HG02885 (cell line): ENCODE data around the gene EXOC1L.
"Not testable (repeated sequence)": the region's sequence is repeated elsewhere in the genome, so short reads cannot be mapped to it uniquely, and the experiment has no call there.

Source experiments
- ATAC-seq: cut with Tn5 transposase; IDR thresholded peaks from one replicate; pipeline ENCODE4 v1.9.1; 2021; ENCODE audit warnings: mild to moderate bottlenecking; ENCODE audit not compliant: unreplicated experiment, poor library complexity

EXOC1L gene

DNA sequence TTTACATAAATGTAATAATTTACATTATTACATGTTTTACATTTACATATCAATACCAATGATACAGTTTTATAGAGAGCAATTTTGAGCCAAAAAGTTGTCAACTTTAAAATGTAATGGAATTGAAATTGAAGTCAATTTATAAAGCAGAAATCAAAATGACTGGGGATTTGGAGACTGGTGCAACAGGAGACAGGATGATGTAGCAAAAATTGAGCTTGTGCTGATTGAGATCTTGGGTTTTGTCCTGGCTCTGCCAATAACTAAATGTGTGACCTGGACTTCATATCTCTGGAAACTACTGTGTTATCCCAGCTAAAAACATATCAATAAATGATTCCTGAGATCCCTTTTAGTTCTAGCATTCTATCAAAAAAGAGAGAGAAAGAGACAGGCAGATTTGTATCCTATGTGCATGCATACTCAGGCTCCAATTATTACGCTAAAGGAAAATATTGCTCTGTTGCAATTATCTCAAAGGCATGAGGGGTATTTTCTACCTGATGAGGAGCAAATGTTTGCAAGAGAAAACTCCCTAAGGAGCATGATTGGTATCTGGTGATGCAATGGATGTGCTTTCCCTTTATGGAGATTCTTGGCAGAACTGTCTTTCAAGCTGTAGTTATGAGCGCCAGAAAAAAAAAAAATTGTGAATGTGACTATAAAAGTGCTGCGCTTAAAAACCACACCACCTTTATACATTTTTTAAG lies 14.7 kb downstream of the EXOC1L start:
- no peak for ATAC-seq

DNA sequence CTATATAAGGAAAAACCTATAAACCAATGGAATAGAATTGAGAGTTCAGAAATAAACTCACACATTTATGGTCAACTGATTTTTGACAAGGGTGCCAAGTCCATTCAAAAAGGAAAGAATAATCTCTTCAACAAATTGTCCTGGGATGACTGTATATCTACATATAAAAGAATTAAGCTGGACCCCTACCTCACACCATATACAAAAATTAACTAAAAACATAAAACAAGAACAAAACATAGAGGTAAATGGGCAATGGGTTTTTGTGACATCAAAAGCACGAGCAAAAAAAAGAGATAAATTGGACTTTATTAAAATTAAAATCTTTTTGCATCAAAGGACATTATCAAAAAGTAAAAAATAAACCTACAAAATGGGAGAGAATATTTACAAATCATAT lies 18.3 kb downstream of the EXOC1L start:
- no peak for ATAC-seq

DNA sequence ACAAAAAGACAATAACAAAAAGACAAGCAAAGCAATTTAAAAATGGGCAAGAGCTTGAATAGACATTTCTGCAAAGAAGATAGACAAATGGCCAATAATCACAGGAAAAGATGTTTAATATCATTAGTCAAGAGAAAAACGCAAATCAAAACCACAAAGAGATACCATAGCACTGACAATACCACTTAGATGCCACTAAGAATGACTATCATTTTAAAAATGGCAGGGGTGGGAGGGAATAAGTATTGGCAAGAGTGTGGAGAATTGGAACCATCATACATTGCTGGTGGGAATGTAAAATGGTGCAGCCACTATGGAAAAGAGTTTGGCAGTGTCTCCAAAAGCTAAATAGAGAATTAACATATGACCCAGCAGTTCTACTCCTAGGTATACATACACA lies 18.8 kb downstream of the EXOC1L start:
- ATAC-seq = no peak

DNA sequence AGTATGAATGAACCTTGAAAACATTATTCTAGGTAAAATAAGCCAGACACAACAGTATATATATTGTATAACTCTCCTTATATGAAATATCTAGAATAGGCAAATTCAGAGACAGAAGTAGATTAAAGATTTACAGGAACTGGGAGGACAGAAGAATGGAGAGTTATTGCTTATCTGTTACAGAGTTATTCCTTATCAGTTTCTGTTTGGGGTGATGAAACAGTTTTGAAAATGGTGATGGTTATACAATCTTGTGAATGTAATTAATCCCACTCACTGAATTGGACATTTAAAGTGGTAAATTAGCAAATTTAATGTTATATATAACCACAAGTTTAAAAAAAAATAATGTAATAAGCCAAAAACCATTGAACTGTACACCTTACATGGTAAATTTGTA lies 19.4 kb downstream of the EXOC1L start:
- no peak for ATAC-seq

DNA sequence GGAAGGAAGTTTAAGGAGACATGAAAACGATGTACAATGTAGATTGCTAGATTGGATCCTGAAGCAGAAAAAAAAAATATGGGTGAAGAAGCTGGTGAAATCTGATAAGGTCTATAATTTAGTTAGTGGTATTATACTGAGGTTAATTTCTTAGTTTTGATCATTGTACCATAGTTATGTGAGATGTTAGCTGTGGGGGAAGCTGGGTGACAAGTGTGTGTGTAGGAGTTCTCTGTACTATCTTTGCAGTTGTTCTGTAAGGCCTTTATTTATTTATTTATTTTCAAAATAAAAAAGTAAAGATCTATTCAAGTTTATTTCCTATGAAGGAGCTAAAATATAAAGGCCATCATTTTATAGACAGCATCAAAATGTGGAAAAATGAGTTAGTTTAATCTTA lies 21.4 kb downstream of the EXOC1L start:
- ATAC-seq = no peak

DNA sequence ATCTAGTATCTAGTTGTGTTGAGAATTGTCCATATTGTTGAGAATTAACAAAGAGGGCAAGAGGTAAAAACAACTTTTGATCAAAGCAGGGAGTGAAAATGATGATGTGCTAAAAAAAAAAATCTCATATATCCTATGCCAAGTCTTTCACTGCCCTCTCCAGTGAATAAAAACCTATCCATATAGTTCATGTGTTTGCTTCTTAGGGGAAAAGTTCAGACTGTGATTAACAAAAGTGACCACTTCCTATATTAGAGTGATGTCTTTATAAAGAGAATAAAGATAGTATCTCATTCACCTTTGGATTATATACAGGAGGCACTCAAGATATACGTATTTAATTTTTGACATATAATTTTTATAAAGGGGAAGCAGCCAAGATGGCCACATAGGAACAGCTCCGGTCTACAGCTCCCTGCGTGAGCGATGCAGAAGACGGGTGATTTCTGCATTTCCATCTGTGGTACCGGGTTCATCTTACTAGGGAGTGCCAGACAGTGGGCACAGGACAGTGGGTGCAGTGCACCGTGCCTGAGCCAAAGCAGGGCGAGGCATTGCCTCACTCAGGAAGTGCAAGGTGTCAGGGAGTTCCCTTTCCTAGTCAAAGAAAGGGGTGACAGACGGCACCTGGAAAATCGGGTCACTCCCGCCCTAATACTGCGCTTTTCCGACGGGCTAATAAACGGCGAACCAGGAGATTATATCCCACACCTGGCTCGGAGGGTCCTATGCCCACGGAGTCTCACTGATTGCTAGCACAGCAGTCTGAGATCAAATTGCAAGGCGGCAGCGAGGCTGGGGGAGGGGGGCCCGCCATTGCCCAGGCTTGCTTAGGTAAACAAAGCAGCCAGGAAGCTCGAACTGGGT lies 22.0 kb downstream of the EXOC1L start:
- ATAC-seq = not testable (repeated sequence)

DNA sequence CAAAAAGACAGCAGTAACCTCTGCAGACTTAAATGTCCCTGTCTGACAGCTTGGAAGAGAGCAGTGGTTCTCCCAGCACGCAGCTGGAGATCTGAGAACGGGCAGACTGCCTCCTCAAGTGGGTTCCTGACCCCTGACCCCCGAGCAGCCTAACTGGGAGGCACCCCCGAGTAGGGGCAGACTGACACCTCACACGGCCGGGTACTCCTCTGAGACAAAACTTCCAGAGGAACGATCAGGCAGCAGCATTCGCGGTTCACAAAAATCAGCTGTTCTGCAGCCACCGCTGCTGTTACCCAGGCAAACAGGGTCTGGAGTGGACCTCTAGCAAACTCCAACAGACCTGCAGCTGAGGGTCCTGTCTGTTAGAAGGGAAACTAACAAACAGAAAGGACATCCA lies 22.7 kb downstream of the EXOC1L start:
- ATAC-seq = not testable (repeated sequence)

DNA sequence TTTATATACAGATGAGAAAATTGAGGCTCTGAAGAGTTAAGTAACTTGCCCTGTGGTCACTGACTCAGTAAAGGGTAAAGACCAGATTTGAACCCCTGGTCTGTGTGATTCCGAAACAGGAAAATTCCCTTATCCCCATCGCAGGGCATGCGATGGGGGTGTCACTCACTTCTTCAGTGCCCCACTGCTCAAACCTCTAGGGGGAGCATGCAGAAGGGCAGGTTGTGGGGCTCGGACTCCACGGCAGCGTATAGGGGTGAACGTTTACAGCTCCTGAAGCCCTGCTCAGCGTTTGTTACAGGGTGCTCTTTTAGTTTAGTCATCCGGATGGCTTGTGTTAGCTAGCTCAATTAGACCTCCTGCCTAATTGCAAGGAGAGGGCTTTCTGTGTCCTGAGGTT lies 30.1 kb downstream of the EXOC1L start:
- no peak for ATAC-seq

DNA sequence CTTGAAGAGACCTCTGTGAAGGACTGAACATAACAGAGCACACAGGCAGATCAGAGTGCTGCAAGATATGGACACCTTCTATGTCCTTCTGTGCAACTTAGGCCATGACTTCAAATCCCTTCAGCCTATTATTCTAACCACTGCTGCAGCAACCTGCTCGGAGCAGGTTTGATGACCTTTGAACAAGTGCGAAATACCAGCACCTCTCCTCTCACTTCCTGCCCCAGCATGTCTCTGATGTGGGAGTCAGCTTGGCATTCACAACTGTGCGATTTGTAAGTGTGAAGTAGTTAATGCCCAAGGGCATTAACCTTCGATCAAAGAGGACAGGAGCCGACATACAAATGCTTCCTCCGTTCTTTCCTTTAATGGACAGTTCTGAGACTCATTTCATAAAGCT lies 32.3 kb downstream of the EXOC1L start:
- no peak for ATAC-seq

DNA sequence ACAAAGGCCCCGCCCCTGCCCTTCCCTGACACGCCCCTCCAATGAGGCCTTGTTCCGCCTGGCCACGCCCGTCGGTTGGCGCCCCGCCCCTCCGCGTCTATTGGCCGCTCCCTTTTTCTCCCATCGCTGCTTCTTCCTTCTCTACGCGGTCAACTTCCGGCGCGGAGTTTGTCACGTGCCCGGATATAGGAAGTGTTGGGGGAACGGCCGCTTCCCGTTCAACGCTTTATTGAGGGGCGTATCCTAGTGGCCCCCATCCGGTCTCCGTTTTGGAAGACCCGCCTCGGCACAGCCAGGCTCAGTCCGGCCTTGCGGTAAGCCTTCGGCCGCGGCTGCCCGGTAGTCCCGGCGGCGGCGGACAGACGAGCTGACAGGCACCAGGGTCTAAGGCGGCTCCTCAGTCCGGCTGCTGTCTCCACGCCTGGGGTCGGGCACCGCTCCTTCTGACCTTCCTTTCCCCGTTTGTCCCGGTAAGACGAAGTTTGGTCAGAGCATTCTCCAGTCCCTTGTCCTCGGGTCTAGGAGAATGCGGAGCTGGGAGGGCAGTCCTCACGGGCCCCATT lies 34.0 kb downstream of the EXOC1L start, which contains the start of gene EXOC1:
TSS of gene EXOC1 (plus strand) at position 165 of the 563 bp plus-strand sequence. CDS start 4,676 bp downstream, outside the sequence.
- ATAC-seq = peak; percentile 98

DNA sequence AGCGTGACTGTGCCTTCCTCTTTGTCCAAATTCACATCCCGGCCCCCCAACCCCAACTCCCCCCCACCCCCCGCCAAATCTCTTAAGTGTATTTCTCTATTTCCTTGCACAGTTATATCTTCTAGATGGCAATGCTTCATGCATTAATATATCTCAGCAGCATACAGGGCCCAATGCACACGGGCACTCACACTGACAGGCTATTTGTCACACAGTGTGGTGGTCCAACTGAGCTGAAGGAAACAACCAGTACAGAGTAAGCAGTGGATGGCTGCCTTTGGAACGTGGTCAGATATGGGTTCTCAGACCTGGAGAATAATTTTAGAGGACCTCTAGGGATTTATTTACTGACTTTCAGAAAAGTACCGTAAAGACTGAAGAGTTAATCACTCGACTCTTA lies 34.5 kb downstream of the EXOC1L start:
- no peak for ATAC-seq

DNA sequence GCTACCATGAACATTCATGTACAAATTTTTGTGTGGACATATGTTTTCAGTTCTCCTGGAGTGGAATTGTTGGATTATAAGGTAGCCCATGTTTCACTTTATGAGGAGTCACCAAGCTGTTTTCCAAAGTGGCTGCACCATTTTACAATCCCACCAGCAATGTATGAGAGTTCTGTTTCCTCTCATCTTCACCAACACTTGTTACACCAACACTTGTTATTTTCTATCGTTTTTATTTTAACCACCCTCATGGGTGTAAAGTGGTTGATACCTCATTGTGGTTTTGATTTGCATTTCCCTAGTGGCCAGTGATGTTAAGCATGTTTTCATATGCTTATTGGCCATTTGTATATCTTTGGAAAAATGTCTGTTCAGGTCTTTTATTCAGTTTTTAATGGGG lies 38.0 kb downstream of the EXOC1L start:
- no peak for ATAC-seq

DNA sequence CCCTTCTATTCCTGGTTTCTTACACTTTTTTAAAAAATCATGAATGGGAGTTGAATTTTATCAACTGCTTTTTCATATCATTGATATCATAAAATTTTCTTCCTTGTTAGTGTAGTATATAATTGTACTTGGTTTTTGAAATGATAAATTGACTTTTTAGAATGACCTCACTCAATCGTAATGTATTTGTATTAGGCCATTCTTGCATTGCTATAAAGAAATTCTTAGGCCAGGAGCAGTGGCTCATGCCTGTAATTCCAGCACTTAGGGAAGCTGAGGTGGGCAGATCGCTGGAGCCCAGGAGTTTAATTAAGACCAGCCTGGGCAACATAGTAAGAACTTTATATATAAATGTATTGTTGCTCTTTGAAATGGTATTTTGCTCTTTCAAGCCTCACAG lies 40.1 kb downstream of the EXOC1L start:
- ATAC-seq = no peak

DNA sequence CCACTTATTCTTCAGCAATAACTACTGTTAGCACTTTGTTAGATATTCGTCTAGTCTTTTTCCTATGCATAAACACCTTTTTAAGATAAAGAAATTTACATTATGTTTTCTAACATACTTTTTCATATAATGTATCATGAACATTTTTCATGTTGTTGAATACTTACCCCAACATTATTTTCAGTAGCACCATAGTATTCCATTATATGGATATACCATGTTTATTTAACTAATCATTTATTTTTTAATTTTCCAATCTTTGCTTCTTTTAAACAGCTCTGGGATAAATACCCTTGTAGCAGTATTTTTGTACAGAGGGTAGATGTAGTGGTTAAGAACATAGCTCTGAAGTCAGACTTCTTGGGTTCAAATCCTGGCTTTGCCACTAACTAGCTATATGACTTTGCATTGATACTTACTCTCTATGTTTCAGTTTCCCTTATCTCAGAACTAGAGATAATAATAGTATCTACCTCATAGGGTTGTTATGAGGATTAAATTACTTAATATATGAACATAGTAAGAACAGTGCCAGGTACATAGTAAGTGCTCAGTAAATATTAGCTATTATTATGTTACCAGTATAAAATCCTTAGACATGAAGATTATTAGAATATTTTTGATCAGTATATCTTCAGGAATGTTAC lies 45.1 kb downstream of the EXOC1L start:
- ATAC-seq = no peak

DNA sequence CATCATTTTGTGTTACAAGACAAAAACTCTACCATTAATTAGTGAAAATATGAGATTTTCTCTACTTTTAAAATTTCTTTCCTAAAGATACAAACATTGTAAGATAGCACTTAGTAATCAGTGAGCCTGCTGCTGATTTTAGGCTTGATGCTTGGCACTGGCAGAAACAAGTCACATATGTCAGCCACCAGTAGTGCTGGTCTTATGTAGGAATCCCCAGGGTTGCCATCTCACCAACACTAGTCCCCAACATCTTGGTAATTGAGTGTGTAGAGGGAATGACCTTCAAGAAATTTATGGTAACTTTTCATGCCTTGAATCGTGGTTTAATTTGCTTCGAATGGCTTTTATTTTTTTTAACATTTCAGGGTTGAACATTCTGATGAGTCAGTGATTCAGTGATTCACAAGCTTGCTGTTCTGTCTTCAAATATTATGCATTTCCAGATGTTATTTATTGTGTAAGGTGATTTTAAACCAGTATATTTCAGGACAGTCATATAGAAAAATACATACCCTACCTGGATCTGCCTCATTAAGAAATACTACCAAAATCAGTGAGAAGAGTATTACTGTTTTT lies 45.7 kb downstream of the EXOC1L start:
- no peak for ATAC-seq

DNA sequence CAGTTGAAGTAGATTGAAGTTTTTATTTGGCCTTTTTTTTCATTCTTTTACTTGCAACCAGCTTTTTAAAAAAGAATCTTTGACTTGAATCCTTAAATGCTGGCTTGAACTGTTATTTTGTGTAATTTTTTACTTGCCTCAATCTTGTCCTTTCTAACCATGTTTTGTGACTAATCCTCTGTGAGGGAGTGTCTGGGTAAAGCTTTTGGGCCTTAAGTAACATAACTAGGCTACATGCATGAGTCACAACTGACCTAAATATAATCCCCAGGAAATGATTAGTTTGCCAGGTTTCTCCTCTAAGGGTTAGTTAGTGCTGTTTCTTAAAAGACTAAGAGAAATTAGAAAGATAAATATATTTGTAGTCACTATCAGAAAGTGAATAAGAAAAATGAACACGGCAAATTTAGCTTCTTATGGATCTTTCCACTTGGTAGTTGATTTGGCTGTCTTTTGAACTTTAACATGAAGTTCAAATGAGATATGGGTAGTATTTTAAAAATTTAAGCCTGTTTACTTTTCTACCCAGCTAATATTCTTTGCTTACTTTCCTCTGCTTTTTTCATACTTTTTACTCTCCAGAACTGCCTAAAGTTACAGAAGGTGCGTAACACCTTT lies 46.8 kb downstream of the EXOC1L start:
- ATAC-seq = peak; percentile 92

DNA sequence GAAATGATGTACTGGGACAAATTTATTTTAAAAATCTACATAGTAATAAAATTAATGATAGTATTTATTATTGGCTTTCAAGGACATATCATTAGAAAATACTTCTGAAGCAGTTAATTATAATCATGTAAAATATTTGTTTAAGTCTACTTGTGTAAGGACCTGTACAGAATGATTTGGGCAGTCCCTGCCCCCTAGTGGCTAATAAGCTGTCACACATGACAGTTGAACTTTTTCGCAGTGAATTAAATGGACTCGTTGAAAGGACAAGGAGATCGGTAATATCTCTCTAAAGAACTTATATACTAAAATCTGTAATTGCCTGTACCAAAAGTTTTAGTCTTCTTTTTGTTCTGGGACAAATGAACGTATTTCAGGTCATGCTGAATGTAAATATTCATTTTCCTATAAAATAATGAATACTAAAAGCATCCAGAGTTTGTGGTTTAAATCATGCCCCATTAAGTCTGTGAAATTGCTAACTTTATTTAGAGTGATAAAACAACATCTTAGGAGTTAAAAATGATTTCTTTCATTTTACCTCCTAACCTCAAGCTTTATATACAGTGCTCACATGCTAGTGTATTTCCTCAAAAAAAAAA lies 47.5 kb downstream of the EXOC1L start:
- peak; percentile 87 for ATAC-seq

DNA sequence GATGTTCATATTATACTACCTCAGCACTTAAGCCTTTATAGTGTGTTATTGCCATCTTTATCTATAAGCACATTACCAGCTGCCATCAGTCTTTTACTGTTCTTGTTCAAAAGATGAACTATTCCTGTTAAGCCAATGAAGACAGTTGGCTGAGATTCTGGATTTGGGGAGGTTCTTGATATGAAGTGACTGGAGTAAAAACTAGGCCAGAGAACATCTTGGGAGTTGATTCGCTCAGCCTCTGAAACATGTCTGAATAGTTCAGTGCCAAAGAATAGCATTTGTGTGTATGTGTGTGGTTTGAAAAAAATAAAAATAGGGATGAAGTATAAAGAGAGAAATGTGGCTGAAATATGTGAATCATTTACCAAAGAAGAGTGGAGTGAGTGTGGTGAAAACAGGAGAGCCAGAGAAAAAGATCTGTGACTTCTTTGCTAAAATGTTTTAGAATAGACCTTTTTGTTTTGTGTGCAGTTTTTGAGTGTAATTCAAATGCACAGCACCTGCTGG lies 49.0 kb downstream of the EXOC1L start:
- ATAC-seq = no peak

DNA sequence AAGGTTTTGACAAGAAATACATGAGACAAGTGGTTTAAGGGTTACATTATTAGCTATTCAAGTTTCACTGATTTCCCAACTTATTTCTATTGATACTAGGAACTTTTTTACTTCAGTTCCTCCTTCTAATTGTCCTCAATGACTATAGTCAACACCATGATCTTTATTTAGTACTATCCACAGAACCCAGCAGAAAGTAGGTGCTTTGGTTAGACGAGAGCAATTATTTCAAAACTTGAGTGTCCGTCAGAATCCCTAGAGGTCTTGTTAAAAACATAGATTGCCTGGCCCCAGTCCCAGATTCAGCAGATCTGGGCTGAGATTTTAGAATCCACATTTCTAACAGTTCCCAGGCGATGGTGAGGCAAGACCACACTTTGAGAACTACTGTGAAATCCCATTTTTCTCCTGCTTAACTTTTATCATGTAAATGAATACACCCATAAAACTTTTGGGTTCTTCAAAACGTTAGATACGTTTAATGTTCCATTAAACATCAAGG lies 51.8 kb downstream of the EXOC1L start:
- ATAC-seq = no peak
